GM13976 (cell line): ENCODE results near the gene UPK3A.

Experiments
- DNase-seq: peaks from one replicate; pipeline ENCODE4 v3.0.0; 2012; ENCODE audit warnings: low spot score
- in situ Hi-C: fragments of 300-500 bp; cut with MboI; formaldehyde crosslinking; loops from one replicate; pipeline ENCODE4 v1.12.0; 2022; ENCODE audit warnings: low sequenced_read_pairs, mixed read lengths, inconsistent platforms; ENCODE audit not compliant: unreplicated experiment
- TF ChIP-seq, protein P1 (sequence below): IDR thresholded peaks from 2 replicates; pipeline ENCODE4 v1.5.1; 2012; ENCODE audit warnings: borderline replicate concordance, mild to moderate bottlenecking; ENCODE audit not compliant: insufficient read depth; ENCODE audit errors: extremely low read depth, missing control alignments, control extremely low read depth

The UPK3A gene

DNA sequence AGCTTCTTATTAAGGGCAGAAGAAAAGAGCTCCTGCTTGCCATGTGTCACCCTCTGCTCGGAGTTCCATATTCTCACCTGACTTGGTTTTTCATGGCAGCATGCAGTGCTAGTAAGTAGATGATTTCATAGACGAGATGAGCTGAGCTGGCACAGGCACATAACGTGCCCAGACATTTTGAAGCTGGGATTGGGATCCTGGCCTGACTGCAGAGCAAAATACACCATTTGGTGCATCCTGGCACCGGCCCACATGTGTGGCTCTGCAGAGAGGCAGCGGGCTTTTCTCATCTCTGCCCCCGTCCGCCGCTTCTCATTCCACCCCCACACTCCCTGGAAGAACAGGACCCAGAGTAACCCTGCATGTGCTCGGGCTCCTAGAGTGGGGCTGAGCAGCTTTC is 49.8 kb downstream of the UPK3A start:
- no peak for DNase-seq
- in situ Hi-C loops: no loop called here

DNA sequence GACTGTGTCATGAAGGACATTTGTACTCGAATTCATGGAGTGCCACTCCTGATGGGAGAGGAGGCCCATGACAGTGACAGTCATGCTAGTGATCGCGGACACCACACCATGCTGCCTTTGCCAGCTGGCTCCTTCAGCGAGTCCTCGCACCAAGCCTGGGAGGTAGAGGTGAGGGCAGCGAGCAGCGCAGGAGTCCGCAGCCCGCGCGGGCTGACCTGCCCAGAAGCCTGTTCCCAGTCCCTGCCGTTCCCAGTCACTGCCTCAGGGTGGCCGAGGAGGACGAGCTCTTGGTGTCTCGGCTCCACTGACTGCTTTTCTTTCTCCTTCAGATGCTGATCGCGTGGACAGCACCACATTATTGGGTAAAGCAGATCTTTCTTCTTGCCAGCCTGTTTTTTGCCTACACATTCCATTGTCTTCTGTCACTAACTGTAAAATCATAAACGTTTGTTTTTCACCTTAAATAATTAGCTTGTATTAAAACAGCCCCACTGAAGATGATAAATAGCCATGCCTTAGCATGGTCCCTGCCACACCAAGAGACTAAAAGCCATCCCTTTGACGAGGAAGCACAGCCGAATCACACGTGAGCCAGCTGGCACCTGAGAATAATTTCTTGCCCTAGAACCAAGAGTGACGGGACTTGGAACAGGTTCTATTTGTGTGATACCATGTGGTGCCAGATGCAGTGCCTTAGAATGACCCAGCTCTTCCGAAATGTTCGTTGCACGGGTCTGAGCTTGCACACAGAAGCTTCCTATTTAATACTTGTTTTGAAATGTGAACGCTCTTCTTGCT is 50.5 kb downstream of the UPK3A start:
- TF ChIP-seq, protein P1, sequence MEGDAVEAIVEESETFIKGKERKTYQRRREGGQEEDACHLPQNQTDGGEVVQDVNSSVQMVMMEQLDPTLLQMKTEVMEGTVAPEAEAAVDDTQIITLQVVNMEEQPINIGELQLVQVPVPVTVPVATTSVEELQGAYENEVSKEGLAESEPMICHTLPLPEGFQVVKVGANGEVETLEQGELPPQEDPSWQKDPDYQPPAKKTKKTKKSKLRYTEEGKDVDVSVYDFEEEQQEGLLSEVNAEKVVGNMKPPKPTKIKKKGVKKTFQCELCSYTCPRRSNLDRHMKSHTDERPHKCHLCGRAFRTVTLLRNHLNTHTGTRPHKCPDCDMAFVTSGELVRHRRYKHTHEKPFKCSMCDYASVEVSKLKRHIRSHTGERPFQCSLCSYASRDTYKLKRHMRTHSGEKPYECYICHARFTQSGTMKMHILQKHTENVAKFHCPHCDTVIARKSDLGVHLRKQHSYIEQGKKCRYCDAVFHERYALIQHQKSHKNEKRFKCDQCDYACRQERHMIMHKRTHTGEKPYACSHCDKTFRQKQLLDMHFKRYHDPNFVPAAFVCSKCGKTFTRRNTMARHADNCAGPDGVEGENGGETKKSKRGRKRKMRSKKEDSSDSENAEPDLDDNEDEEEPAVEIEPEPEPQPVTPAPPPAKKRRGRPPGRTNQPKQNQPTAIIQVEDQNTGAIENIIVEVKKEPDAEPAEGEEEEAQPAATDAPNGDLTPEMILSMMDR: no peak
- in situ Hi-C loops: no loop called here
- DNase-seq: no peak

More for the DNA sequence above, 49.8 kb downstream of the UPK3A start:
- TF ChIP-seq, protein P1: no peak

DNA sequence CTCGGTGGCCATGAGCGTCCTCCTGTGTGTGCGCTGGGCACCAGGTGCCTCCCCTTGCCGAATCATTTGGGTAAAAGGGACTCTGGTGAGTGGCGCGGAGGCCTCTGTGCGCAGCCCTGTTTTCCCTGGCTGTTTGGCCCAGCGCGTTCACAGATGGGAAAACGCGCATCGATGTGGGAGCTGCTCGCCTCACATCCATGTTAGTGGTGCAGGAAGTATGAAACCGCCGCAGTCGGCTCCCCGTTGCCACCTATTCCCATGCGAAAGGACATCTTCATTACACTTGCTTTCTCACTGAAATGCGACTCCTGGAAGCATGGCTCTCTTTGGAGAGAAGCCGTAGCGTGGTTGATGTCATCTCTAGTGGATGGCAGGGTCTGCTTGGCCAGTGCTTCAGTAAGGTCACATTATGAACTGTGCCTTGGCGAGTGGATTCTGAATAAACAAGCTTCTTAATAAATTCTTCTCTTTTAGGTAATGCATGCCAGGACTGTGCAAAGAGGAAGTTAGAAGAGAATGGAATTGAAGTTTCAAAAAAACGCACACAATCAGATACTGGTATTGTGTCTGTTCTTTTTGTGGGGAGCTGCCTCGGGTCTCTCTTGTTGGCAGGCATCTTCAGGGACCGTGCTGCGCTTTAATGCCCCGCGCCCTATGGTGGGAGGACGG is 51.2 kb downstream of the UPK3A start:
- TF ChIP-seq, protein P1: no peak
- in situ Hi-C loops: no loop called here
- no peak for DNase-seq

DNA sequence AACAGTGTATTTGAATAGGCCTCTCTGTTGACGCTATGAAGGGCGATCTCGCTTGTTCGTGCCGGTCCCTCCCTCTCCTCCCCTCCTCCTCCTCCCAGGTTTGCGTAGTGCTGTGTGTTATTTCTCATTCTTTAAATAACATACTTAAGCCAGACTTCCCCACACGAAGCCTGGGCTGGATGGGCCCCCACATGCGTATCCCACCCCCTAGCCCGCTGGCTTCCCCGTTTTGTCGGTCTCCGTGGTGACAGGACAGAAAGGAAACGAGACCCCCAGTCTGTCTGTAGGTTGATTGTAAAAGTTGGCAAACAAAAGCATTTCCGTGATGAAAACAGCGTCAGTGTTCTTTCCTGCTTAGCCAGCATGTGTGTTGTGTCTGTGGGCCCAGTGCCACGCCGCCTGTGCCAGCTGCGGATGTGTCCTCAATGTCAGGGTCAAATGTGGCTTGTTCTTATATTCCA is 52.3 kb downstream of the UPK3A start:
- in situ Hi-C loops: no loop called here
- TF ChIP-seq, protein P1: no peak
- DNase-seq: no peak

DNA sequence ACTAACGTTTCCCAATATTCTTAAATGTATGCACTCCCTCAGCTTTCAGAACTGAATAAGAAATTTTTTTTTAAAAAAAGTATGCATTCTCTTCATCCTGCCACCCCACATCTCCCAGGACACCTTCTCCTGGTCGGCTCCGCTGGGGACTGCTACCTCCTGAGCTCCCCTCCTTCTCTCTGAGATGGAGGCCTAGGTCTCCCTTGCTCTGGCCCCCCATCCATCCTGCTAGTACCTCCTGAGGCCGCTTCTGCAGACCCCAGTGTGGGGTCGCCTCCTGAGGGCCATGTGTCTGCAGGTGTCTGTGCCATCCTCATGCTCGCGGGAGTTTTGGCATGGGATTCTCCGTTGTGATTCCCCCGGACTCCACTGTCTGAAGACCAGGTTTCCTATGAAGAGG is 52.8 kb downstream of the UPK3A start:
- DNase-seq: no peak
- TF ChIP-seq, protein P1: no peak
- in situ Hi-C loops: no loop called here

DNA sequence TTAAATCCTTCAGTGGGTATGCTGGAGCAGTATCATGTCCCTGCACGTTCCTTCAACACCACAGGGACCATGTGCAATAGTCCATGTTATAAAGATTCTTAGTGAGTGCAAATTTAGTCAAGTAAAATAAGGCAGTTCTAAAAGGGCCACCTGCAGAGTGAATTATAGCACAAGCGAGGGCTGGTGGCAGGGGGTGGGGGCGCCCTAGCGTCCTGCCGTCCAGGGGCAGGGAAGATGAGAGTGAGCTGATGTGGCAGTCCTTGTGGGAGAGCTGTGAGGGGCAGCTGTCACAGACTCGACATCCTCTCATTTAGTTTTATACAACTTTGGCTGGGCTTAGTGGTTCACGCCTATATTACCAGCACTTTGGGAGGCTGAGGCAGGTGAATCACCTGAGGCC is 54.0 kb downstream of the UPK3A start:
- TF ChIP-seq, protein P1: no peak
- in situ Hi-C loops: no loop called here
- DNase-seq: no peak
